ENCODE data around the gene TMEM258. TPM values are rescaled to one million over a fixed set of nuclear protein-coding genes. Genes with fewer than 3 reads are reported as not detected.

Gene TMEM258
- total and polyA plus RNA-seq, 2 donors = 148 to 161 TPM

DNA sequence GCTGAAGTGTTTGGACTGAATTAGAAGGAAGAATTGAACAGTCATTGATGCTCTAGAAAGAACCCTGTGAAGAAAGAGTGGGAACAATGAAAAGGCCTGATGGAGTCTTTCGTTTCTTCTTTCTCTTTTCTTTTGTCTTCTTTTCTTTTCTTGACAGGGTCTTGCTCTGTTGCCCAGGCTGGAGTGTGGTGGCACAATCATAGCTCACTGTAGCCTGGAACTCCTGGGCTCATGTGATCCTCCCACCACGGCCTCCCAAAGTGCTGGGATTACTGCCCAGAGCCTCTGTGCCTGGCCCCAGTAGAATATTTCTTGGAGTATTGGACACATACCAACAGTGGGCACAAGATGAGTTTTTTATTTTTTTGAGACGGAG lies 1.4 kb upstream of the TMEM258 start:
- H3K9me3 ChIP-seq (ENCODE audit: control insufficient read depth in 2 of 2, insufficient read depth in 1 of 2, low read length in 1 of 2) = no peaks in the 10 kb centered on the region
- H3K27me3 ChIP-seq (ENCODE audit: control insufficient read depth in 2 of 2, insufficient read depth in 1 of 2, low read length in 1 of 2) = no peaks in the 10 kb centered on the region
- peak overlapping the region; percentile 82 to 87 for H3K4me3 ChIP-seq (ENCODE audit: low read length in 2 of 2)
- WGBS = 73% methylated on average over 3 of the region's 3 CpGs
- DNase-seq (ENCODE audit: low read depth in 6 of 9, low spot score in 9 of 9) = no peak
- peaks cover 27 to 56% of the 10 kb centered on the region in 2 donors for H3K36me3 ChIP-seq (ENCODE audit: control insufficient read depth in 2 of 2, insufficient read depth in 2 of 2, low read length in 1 of 2)
- H3K4me1 ChIP-seq (ENCODE audit: control insufficient read depth in 2 of 2, insufficient read depth in 2 of 2, low read length in 2 of 2) = peaks cover 14 to 18% of the 10 kb centered on the region in 2 donors
- H3K27ac ChIP-seq (ENCODE audit: low read depth in 1 of 2, low read length in 1 of 2) = no peak overlapping the region

DNA sequence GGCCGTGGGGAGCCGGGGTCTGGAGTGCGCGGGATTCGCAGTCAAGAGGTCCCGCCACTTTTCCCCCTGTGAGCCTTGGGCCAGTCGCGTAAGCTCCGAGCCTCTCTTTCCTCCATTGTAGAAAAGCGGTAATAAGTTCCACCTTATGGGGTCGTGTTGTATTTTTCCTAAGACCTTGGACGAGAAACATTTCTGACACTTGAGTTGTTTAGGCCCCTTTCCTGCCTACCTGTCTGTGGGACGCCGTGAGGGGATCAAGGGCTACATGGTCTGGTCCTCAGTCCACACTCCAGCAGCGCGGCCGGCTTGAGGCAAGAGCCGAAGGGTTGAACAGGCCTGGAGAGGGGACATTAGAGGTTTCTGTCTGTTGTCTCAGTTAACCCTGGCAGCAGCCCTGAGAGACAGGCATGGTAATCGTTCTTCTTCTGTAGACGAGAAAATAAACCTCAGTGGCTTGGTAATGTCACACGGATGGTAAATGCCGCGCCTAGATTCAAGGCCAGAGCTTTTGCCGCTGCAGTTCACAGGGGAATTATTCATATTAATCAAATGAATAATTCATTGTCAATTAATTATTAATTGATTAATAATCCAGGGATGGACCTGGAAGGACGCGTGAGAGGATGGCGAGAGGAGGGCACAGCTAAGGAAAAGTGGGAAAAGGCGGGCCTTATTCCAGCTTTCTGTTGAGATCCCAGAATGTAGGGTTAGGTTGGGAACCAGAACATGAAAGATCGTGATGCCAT lies 857 bp upstream of the TMEM258 start:
- no peaks in the 10 kb centered on the region for H3K9me3 ChIP-seq (ENCODE audit: control insufficient read depth in 2 of 2, insufficient read depth in 1 of 2, low read length in 1 of 2)
- peak overlapping the region; percentile 82 to 87 for H3K4me3 ChIP-seq (ENCODE audit: low read length in 2 of 2)
- no peak for DNase-seq (ENCODE audit: low read depth in 6 of 9, low spot score in 9 of 9)
- WGBS = 8% methylated on average over 29 of the region's 29 CpGs
- no peaks in the 10 kb centered on the region for H3K27me3 ChIP-seq (ENCODE audit: control insufficient read depth in 2 of 2, insufficient read depth in 1 of 2, low read length in 1 of 2)
- peaks cover 14 to 18% of the 10 kb centered on the region in 2 donors for H3K4me1 ChIP-seq (ENCODE audit: control insufficient read depth in 2 of 2, insufficient read depth in 2 of 2, low read length in 2 of 2)
- peaks cover 30 to 56% of the 10 kb centered on the region in 2 donors for H3K36me3 ChIP-seq (ENCODE audit: control insufficient read depth in 2 of 2, insufficient read depth in 2 of 2, low read length in 1 of 2)
- H3K27ac ChIP-seq (ENCODE audit: low read depth in 1 of 2, low read length in 1 of 2) = peak overlapping the region; percentile 94

DNA sequence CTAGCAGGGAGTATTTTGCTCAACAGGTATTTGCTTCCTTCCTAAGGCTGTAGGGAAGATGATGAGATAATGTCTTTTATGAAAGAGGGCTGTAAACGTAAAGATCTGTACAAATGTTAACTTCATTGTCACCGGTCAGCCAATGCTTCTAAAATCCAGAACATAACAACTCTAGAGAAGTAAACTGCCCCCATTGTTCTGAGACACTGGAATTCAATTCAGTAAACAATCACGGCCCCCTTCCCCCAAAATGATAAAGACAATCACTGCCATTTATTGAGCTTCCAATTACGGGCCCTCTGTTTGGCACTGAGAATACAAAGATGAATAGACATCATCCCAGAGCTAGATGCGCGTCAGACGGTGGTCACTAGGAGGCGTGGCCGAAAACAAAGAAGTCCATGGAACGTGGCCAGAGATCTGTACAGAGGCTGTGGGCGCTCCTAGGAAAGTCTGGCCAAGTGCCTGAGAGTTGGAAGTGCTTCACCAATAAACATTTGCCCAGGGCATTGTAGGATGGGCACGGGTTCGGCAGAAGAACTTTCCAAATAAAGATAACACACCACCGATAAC lies 576 bp downstream of the TMEM258 start:
- Histone ChIP-seq H3K4me1 (ENCODE audit: control insufficient read depth in 2 of 2, insufficient read depth in 2 of 2, low read length in 2 of 2) (peaks cover 14 to 18% of the 10 kb centered on the region in 2 donors), H3K27ac (ENCODE audit: low read depth in 1 of 2, low read length in 1 of 2) (peak overlapping the region in 1 of 2 donors; percentile 94), H3K9me3 (ENCODE audit: control insufficient read depth in 2 of 2, insufficient read depth in 1 of 2, low read length in 1 of 2) (no peaks in the 10 kb centered on the region), H3K36me3 (ENCODE audit: control insufficient read depth in 2 of 2, insufficient read depth in 2 of 2, low read length in 1 of 2) (peaks cover 44 to 63% of the 10 kb centered on the region in 2 donors), H3K4me3 (ENCODE audit: low read length in 2 of 2) (peak overlapping the region; percentile 82 to 87), H3K27me3 (ENCODE audit: control insufficient read depth in 2 of 2, insufficient read depth in 1 of 2, low read length in 1 of 2) (no peaks in the 10 kb centered on the region)
- WGBS = 10% methylated on average over 14 of the region's 14 CpGs
- peak in 1 of 9 donors; percentile 7 for DNase-seq (ENCODE audit: low read depth in 6 of 9, low spot score in 9 of 9)

DNA sequence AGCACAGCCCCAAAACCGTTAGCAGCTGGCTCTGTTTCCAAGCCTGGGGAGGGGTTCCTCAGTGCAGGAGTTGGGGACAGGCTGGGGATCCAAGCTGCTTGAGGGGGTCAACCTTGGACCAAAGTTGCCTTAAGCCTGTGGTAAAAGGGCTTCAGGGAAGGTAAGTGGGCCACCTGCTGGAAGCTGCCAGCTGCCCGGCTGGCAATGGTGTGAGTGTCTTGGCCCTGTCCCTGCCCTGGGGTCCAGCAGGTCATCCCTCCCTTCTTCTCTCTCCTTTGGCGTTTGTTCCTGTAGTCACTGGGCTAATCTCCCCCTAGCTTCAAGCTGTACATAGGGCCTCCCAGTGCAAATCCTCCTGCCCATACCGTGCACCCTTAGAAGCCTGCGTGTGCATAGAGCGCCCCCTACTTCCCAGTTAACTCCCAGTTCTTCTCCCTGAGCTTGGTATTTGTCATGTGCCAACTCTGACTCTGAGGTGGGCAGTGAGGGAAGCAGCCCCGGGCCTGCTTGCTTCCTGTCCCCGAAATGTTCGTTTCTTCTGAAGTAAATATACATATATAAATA lies 4.4 kb downstream of the TMEM258 start:
- H3K27me3 ChIP-seq (ENCODE audit: control insufficient read depth in 2 of 2, insufficient read depth in 1 of 2, low read length in 1 of 2) = no peaks in the 10 kb centered on the region
- no peak overlapping the region for H3K27ac ChIP-seq (ENCODE audit: low read depth in 1 of 2, low read length in 1 of 2)
- 87% methylated on average over 9 of the region's 9 CpGs for WGBS
- H3K36me3 ChIP-seq (ENCODE audit: control insufficient read depth in 2 of 2, insufficient read depth in 2 of 2, low read length in 1 of 2) = peaks cover 53 to 57% of the 10 kb centered on the region in 2 donors
- no peak overlapping the region for H3K4me3 ChIP-seq (ENCODE audit: low read length in 2 of 2)
- no peaks in the 10 kb centered on the region for H3K9me3 ChIP-seq (ENCODE audit: control insufficient read depth in 2 of 2, insufficient read depth in 1 of 2, low read length in 1 of 2)
- peaks cover 4 to 5% of the 10 kb centered on the region in 2 donors for H3K4me1 ChIP-seq (ENCODE audit: control insufficient read depth in 2 of 2, insufficient read depth in 2 of 2, low read length in 2 of 2)
- DNase-seq (ENCODE audit: low read depth in 6 of 9, low spot score in 9 of 9) = peak in 2 of 9 donors; percentile 18 to 23

DNA sequence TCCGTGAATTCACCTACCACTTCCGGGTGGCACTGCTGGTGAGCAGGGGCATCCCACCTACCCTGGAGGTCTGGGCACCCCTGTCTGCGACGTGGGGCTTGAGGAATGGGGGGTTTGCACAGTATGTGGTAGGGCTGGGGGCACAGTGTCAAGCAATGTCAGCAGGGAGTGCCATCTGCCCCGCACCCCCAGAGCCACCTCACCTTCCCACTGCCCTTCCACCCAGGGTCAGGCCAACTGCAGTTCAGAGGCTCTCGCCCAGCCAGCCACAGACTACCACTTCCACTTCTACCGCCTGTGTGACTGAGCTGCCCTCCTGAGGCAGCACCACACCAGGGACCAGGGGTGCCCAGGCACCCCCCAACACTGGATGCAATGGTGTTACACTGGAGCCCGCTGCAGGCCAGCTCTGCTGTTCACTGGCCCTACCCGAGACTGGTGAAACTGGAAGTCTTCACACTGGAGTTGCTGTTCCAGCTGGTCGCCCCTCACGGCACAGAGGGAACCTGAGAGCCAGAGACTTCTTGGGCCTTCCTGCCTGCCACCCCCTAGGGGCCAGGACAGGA lies 6.5 kb downstream of the TMEM258 start:
- Histone ChIP-seq H3K36me3 (ENCODE audit: control insufficient read depth in 2 of 2, insufficient read depth in 2 of 2, low read length in 1 of 2) (peaks cover 53 to 57% of the 10 kb centered on the region in 2 donors), H3K27me3 (ENCODE audit: control insufficient read depth in 2 of 2, insufficient read depth in 1 of 2, low read length in 1 of 2) (no peaks in the 10 kb centered on the region), H3K27ac (ENCODE audit: low read depth in 1 of 2, low read length in 1 of 2) (no peak overlapping the region), H3K4me1 (ENCODE audit: control insufficient read depth in 2 of 2, insufficient read depth in 2 of 2, low read length in 2 of 2) (no peaks in the 10 kb centered on the region), H3K9me3 (ENCODE audit: control insufficient read depth in 2 of 2, insufficient read depth in 1 of 2, low read length in 1 of 2) (no peaks in the 10 kb centered on the region), H3K4me3 (ENCODE audit: low read length in 2 of 2) (no peak overlapping the region)
- no peak for DNase-seq (ENCODE audit: low read depth in 6 of 9, low spot score in 9 of 9)
- 97% methylated on average over 11 of the region's 11 CpGs for WGBS

DNA sequence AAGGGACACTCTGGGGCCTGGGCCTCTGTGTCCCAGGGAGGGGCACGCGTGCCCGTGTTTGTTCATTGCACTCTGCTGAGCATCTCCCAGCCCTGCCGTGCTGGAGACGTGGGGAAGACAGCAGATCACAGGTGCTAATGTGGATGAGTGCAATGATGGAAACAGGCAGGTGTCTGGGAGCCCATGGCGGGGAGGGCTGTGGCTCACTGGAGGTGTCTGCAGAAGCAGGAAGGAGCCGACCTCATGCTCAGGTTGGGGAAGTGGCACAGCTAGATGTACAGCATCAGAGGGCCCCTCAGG lies 7.9 kb downstream of the TMEM258 start:
- no peak overlapping the region for H3K4me3 ChIP-seq (ENCODE audit: low read length in 2 of 2)
- WGBS = 92% methylated on average over 7 of the region's 7 CpGs
- no peak for DNase-seq (ENCODE audit: low read depth in 6 of 9, low spot score in 9 of 9)
- H3K4me1 ChIP-seq (ENCODE audit: control insufficient read depth in 2 of 2, insufficient read depth in 2 of 2, low read length in 2 of 2) = no peaks in the 10 kb centered on the region
- H3K27ac ChIP-seq (ENCODE audit: low read depth in 1 of 2, low read length in 1 of 2) = no peak overlapping the region
- no peaks in the 10 kb centered on the region for H3K9me3 ChIP-seq (ENCODE audit: control insufficient read depth in 2 of 2, insufficient read depth in 1 of 2, low read length in 1 of 2)
- peaks cover 44% of the 10 kb centered on the region in 2 donors for H3K36me3 ChIP-seq (ENCODE audit: control insufficient read depth in 2 of 2, insufficient read depth in 2 of 2, low read length in 1 of 2)
- no peaks in the 10 kb centered on the region for H3K27me3 ChIP-seq (ENCODE audit: control insufficient read depth in 2 of 2, insufficient read depth in 1 of 2, low read length in 1 of 2)

DNA sequence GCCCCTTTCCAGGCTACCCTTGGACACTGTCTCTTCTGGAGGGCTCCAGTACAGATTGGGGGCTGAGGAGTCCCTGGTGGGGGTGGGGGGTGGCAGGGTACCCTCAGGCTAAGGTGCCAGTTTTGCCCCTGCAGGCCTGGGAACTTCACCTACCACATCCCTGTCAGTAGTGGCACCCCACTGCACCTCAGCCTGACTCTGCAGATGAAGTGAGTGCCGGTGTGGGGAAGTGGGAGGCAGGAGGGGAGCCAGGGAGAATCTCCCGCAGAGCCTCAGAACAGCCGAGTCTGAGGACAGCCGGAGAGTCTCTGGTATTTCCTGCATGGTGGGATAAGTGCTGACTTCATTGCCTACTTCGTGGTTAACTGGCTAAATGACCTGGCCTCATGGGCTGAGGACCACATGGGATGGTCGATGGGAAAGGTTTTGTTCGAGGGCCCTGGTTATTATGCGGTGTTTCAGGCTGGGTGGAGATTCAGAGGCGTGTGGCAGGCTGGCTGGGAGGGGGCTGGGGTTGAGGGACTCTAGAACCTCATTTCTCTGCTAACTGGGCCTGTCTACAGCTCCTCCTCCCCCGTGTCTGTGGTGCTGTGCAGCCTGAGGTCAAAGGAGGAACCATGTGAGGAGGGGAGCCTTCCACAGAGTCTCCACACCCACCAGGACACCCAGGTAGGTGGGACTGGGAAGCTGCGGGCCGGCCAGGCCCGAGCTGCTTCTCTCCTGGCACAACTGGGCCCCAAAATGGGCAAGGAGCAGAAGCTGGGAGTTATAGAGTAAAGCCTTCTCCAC lies 8.5 kb downstream of the TMEM258 start:
- Histone ChIP-seq H3K27ac (ENCODE audit: low read depth in 1 of 2, low read length in 1 of 2) (no peak overlapping the region), H3K27me3 (ENCODE audit: control insufficient read depth in 2 of 2, insufficient read depth in 1 of 2, low read length in 1 of 2) (peaks cover 0 to 2% of the 10 kb centered on the region in 2 donors), H3K36me3 (ENCODE audit: control insufficient read depth in 2 of 2, insufficient read depth in 2 of 2, low read length in 1 of 2) (peaks cover 38 to 39% of the 10 kb centered on the region in 2 donors), H3K4me3 (ENCODE audit: low read length in 2 of 2) (no peak overlapping the region), H3K4me1 (ENCODE audit: control insufficient read depth in 2 of 2, insufficient read depth in 2 of 2, low read length in 2 of 2) (no peaks in the 10 kb centered on the region), H3K9me3 (ENCODE audit: control insufficient read depth in 2 of 2, insufficient read depth in 1 of 2, low read length in 1 of 2) (no peaks in the 10 kb centered on the region)
- 89% methylated on average over 13 of the region's 13 CpGs for WGBS
- DNase-seq (ENCODE audit: low read depth in 6 of 9, low spot score in 9 of 9) = no peak

DNA sequence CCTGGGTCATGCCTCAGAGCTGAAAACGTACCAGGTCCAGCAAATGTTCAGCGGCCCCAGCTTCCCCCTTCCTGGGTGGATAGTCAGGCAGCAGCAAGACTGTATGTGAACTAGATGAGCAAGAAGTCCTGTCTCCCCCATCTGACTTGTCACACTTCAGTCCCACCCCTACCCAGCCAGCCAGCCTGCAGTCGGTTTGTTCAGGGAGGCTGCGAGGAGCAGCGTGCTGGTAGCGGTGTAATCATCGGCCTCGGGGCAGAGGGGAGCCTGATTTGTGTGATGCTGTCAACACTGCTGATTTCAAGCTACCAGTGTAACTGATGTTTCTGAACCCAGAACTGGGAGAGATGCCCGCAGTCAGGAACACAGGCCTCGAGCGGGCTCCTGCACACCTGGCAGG lies 9.6 kb downstream of the TMEM258 start:
- peaks cover 0 to 12% of the 10 kb centered on the region in 2 donors for H3K27me3 ChIP-seq (ENCODE audit: control insufficient read depth in 2 of 2, insufficient read depth in 1 of 2, low read length in 1 of 2)
- H3K4me1 ChIP-seq (ENCODE audit: control insufficient read depth in 2 of 2, insufficient read depth in 2 of 2, low read length in 2 of 2) = peaks cover 0 to under 1% of the 10 kb centered on the region in 2 donors
- H3K27ac ChIP-seq (ENCODE audit: low read depth in 1 of 2, low read length in 1 of 2) = no peak overlapping the region
- H3K4me3 ChIP-seq (ENCODE audit: low read length in 2 of 2) = no peak overlapping the region
- WGBS = 97% methylated on average over 11 of the region's 11 CpGs
- no peak for DNase-seq (ENCODE audit: low read depth in 6 of 9, low spot score in 9 of 9)
- H3K36me3 ChIP-seq (ENCODE audit: control insufficient read depth in 2 of 2, insufficient read depth in 2 of 2, low read length in 1 of 2) = peaks cover 28 to 30% of the 10 kb centered on the region in 2 donors
- no peaks in the 10 kb centered on the region for H3K9me3 ChIP-seq (ENCODE audit: control insufficient read depth in 2 of 2, insufficient read depth in 1 of 2, low read length in 1 of 2)
